NCI-H82 treated with DMSO at 0.1 percent for 48 hours (cell line): ENCODE results near the gene PRPF18.
"Not testable (repeated sequence)": the region's sequence is repeated elsewhere in the genome, so short reads cannot be mapped to it uniquely, and the experiment has no call there.

Experiments used
- DNase-seq: peaks from one replicate; lab custom pipeline; 2025; ENCODE audit not compliant: unreplicated experiment; lab: John Stamatoyannopoulos, UW

The PRPF18 gene, protein sequence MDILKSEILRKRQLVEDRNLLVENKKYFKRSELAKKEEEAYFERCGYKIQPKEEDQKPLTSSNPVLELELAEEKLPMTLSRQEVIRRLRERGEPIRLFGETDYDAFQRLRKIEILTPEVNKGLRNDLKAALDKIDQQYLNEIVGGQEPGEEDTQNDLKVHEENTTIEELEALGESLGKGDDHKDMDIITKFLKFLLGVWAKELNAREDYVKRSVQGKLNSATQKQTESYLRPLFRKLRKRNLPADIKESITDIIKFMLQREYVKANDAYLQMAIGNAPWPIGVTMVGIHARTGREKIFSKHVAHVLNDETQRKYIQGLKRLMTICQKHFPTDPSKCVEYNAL

DNA sequence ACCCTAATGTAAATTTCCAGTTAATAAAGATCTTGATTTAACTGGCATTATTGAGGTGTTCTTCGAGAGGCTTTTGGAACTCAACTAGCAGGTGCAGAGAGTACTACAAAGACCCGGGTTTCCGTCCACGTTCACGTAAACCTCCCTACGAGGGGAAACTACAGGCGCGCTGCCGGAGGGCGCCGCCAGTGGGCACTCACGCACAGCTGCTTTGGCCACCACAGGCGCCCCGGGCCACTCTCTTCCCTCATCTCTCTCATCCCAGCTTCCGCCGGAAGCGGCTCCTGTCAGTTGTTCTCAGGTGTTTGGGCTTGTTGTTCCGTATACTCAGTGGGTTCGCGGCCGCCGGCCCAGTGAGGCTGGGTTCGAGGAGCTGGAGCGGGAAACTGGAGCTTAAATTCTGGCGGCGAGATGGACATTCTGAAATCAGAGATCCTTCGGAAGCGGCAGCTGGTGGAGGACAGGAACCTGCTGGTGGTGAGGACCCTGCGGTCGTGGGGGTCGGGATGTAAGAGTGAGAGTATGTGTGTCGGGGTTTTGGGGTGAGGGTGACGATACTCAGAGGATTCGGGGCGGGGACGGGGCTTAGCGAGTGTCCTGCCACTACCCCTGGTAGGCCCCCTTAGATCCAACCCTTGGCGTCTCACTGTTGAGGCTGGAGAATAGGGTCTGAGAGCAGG is at the start of gene PRPF18:
TSS of gene PRPF18 (plus strand) at position 290 of the 680 bp plus-strand sequence. CDS start at position 412, 122 bp downstream.
- DNase-seq: peak; percentile 62

DNA sequence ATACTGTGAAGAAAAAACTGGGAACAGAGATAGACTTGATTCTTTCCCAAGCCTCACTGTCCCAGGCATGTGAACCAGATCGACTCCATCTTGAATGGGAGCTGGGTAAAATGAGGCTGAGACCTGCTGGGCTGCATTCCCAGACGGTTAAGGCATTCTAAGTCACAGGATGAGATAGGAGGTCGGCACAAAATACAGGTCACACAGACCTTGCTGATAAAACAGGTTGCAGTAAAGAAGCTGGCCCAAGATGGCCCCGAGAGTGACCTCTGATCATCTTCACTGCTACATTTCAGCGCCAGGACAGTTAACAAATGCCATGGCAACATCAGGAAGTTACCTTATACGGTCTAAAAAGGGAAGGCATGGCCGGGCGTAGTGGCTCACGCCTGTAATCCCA is 48.8 kb upstream of the PRPF18 start:
- DNase-seq: not testable (repeated sequence)

DNA sequence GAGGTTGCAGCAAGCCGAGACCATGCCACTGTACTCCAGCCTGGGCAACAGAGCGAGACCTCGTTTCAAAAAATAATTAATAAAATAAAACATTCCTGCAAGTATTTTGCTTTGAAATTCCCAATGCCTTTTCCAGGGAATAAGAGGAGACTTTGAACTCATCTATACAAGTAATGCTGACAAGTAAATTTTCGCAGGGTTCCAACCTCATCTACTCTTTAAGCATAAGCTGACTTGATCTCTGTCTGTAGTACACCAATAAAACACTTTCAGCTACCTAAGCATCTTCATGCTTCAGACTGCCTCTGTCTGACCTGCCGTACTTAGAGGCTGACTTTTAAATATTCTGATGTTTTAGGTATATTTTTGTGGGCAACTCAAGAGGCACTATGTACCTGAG is 44.2 kb upstream of the PRPF18 start:
- DNase-seq: no peak

DNA sequence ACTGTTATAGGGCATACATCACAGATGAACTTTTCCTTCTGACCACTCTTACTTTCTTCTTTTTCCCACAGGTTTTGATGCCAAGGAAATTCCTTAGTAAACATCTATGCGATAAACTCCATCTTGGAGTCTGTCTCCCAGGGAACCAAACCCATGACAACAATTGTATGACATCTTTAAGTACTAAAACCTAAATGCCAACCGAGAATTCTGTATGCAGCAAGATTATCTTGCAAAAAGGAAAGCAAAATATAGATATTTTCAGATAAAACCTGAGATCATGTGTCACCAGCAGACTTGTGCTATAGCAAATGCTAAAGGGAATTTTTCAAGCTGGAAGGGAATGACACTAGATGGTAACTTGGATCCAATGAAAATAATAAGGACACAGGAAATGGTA is 36.0 kb upstream of the PRPF18 start:
- no peak for DNase-seq

DNA sequence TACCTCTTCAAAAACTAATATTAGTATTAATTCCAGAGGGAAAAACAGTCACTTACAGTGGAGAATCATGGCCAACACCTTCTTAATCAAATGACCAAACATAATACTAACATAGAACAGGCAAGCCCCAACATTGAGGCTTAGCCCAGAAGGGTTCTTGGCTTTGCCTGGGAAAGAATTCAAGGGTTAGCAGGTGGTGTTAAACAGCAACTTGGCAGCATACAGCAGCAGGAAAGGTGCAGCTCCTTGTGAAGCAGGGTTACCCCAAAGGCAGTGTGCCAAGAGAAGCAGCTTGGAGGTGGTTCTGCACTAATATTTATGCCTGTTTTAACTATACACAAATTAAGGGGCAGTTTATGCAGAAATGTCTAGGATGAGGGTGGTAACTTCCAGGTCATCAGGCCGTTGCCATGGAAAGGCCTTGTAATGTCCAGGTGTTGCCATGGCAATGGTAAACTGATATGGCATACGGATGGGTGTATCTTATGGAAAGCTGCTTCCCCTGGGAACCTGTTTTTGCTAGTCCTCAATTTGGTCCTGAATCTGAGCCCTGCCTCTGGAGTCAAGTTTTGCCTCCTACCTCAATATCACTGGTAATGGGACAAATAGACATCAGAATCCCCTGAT is 30.8 kb upstream of the PRPF18 start:
- DNase-seq: no peak

DNA sequence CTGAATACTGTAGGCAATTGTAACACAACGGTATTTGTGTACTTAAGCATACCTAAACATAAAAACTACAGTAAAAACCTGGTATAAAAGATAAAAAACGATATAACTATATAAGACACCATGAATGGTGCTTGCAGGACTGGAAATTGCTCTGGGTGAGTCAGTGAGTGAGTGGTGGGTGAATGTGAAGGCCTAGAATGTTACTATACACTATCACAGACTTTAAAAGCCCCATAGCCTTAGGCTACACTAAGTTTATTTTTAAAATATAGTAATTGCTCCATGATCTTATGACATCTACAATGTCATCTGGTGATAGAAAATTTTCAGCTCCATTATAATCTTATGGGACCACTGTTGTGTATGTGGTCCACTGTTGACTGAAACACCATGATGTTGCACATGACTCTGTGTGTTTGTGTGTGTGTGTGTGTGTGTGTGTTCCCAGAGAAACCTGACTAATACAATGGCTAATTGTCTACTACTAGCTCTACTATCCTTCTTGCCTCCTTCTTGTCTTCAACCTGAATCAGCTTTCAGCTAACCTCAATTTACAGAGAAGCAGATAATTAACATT is 27.6 kb upstream of the PRPF18 start:
- DNase-seq: no peak

DNA sequence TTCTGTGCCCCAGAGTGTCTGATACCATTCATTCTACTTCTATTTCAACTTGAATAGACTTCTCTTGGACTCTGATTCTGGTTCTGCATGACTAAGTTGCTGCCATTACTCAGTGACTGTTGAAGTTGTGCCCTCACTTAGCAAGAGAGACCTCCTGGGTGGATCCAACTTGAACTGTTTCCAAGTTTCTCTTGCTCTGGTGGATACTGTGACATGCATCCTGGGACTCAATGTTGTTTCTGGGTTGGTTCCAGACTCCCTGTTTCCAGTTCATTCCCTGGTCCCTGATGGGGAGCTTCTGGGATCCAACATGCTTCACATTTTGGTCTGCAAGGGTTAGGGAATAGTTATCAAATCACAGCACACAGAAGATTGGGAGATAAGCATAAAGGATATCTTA is 26.2 kb upstream of the PRPF18 start:
- no peak for DNase-seq

DNA sequence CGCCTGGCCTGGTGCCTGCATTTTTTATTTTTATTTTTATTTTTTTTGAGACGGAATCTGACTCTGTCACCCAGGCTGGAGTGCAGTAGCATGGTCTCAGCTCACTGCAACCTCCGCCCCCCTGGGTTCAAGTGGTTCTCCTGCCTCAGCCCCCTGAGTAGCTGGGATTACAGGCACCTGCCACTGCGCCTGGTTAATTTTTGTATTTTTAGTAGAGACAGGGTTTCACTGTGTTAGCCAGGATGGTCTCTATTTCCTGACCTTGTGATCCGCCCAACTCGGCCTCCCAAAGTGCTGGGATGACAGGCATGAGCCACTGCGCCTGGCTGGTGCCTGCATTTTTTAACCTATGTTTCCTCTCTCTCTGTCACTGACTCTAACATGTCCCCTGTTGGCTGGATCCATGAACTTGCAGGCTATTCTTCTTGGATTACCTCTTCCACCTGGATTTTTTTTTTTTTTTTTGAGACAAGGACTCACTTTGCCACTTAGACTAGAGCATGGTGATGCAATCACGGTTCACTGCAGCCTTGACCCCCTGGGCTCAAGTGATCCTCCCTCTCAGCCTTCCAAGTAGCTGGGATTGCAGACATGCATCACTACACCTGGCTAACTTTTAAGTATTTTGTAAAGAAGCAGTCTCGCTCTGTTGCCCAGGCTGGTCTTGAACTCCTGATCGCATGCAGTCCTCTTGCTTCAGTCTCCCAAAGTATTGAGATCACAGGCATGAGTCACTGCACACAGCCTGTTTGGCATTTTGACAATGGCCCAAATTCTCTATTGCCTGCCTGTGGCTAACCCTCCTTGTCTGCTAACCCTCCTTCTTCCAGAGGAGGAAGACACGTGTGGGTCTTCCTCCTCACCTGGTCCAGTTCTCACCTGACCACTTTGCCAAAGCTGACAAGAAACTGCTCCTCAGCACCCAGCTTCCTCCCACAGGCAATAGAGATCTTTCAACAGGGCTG is 23.0 kb upstream of the PRPF18 start:
- no peak for DNase-seq

DNA sequence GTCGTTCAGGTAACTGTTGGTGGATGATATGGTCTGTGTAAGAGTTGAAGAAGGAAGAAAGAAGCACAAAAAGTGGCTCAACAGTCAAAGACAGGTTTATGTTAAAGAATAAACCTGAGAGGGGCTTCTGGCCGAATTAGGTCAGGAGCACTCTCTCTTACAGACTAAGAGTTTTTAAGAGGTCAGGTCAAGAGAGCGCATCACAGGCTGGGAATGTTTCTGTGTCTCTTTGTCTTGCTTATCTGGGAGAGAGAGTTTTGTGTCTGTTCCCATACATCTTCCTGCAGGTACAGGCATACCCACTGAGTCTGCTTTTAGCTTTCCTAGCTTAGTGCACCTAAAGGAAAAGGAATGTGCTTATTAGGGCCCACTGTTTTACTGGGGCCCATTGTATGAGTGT is 22.2 kb upstream of the PRPF18 start:
- DNase-seq: no peak

DNA sequence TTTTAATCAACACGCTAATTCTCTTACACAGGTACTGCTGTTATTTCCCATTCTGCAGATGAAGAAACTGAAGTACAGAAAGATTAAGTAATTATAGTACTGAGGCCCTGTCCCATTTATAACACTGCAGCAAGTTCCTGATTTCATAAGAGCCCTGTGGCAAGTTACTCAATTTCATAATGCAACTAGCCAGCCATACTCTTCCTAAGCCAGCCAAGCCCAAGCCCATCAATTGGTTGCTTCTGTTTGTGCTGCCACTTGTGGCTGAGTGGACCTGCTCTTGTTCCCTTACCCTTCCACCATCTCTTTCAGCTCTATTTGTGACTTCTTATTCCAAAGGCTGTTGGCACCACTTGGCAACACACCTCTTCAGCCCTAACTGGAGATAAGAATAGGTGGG is 19.7 kb upstream of the PRPF18 start:
- no peak for DNase-seq

DNA sequence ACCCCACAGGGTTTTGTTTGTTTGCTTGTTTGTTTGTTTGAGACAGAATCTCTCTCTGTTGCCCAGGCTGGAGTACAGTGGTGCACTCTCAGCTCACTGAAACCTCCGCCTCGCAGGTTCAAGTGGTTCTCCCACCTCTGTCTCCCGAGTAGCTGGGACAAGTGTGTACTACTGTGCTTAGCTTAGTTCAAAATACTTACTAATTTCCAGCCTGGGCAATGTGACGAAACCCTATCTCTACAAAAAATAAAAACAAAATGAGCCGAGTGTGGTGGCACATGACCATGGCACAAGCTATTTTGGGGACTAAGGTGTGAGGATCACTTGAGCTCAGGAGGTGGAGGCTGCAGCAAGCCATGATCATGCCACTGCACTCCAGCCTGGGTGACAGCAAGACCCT is 15.2 kb upstream of the PRPF18 start:
- DNase-seq: no peak

DNA sequence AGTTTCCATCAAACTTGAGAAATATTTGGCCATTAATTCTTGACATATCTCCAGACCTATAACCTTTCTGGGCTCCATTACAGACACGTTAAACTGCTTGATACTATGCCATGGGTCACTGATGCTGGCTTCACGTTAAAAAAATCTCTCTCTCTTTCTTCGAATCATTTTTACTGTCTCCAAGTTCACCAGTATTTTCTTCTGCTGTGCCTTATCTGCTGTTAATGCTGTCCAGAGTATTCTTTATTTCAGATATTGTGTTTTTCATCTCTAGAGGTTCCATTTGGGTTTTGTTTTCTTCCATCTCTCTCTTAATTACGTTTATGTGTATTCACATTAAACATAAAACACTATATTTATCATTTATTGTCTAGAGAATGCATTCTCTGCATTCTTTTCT is 12.8 kb upstream of the PRPF18 start:
- no peak for DNase-seq

DNA sequence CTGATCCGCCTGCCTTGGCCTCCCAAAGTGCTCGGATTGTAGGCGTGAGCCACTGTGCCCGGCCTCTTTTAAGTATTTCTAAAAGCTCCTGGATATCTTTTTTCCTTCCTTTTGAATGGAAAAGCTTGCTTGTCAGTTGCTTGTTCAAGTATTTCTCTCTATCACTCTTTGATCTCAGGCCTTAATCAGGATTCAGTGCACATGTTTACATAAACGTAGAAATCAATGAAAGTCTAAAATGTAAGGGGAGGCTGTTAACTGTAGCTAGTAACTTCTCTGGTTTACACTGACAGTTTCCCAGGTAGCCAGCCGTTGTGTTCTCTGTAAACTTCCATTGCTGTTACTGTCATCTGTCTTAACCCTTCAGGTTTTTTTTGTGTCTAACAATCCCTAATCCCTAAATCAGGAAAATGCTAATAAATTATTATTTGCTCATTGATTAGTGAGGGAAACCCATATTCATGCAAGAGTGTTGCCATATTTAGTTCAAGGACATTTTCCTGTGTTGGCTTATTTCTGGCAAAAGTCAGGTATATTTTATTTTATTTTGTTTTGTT is 1.5 kb upstream of the PRPF18 start:
- DNase-seq: no peak

DNA sequence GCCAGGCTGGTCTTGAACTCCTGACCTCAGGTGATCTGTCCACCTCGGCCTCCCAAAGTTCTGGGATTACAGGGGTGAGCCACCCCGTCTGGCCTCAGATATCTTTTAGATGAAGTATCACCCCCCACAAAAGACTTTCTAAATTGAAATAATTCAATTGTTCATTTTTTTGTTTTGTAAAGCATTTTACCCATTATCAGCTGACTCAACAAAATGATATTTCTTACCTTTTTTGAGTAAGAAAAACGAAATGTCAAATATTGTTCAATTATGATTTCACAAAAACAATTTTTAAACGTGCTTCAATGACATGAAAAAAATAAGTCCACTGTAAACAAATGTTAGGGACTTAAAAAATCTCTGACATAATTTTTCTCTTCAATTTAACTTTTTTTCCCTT is 822 bp upstream of the PRPF18 start:
- no peak for DNase-seq

DNA sequence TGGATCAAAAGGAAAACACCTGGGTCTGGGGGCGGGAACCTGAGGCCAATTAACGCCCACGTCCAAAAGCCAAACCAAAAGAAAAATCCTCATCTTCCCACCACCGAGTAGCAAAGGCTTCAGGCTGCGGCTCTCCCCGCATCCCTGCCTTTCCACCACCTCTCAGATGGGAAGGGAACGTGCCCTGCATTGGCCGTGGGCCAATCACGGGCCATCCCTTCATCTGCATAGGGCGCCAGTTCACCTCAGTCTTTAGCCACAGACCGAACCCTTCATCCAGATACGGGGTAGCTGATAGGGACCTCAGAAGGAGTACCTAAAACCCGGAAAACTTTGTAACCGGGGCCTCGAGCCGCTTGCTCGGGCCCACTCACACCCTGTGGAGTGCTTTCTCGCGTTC is 626 bp downstream of the PRPF18 start:
- no peak for DNase-seq

DNA sequence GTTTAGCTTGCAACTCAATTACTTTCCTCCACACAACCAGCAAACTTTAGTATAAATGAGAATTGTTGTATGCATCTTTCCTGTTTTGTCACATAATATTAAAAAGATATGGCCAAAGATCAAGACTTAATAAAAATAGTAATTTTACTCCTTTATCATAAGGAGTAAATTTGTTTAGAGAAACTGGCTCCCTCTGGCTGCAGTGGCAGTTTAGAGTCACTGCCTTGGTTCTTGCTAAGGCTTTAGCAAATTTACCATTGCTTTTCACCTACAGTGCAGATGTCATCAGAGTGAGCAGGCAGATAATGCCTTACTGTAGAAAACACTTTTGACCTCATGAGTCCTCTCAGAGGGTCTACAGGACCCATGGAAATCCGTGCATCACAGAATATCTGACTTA is 2.6 kb downstream of the PRPF18 start:
- DNase-seq: no peak

DNA sequence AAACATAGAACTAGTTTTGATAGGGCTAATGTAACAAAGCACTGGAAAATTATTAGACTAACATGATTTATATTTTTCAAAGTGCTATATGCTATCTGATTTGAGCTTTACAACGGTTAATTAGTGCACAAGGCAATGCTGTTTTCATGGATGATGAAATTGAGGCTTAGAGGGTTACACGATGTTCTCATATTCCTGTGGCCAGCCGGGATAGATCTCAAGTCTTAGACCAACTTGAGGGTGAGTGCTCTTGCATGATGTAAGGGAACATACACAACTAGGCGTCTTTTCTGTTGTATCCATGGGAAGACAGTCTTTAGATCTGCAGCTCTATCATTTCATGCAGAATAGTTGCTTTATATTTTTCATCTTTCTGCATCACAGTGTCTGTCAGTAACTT is 4.1 kb downstream of the PRPF18 start:
- no peak for DNase-seq

DNA sequence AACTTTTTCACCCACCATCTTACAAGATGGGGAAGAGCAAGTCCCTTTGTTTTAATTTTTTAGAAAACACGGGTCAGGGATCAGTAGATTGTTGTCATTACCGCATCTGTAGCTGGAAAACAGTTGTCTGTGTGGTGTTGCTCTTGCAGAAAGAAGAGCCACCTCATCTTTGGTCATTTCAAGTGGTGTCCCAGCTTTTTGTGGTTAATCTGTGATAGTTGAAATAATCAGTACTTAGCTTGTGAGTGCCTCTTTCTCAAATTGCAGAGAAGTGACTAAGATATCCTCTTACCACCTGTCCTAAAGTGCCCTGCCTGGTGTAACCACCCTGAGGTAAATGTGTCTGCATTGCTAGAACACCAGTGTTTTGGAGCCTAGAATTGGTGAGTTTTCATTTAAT is 5.5 kb downstream of the PRPF18 start:
- no peak for DNase-seq

DNA sequence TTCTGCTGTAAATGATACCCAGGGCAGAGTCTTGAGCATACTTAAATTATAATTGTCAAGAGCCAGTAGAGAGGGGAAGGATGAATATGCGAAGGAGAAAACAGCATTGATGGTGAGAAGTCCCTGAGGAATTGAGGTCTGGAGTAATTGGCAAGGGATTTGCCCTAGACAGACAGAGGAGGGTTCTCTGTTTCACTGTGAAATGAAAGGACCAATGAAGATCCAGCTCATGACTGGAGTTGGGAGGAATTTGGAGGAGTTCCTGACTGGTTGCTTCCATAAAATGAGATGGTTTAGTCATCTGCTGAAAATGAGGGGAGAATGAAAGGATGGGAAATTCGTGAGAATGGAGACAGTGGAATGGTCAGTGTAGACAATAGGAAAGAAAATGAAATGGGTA is 6.8 kb downstream of the PRPF18 start:
- DNase-seq: no peak

DNA sequence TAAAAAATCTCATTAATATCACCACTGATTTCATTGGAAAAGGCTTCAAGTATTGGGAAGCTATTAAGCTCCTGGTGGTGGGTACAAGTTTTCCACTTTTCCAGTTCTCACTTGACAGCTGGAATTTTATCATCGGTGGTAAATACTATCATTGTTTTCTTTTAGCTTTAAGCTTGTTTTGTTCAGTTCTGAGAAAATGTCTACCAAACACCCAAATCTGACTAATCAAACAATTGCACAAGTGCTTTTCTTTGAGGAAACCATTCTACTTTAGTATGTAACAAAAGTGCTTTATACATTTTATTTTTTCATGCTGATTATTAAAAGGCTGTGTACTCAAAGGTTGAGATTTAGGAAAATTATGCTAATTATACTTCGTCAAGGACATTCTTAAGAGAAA is 7.9 kb downstream of the PRPF18 start:
- no peak for DNase-seq

DNA sequence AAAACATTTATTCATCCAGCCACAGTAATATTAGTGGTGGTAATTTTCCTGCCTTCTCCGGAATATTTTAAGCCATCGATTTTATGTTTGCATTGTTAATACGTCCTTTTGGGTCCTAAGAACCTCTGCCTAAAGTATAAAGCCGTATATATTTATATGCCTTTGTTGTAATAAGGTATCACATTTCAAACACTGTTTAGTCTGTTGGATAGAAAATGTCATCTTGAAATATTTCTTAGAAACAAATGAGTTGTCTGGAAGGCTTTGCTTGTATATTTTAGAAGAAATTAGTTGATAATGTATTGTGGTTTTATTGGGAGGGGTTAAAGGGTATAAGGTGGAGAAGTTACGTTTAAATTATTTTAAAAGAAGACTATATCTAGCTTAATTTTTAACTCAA is 11.1 kb downstream of the PRPF18 start:
- DNase-seq: no peak
